Measurements from ENCODE around the gene CTSF. TPM values are rescaled to one million over a fixed set of nuclear protein-coding genes. Genes with fewer than 3 reads are reported as not detected.
A peak's percentile ranks its signal among the peaks of the same experiment; 100 is the strongest.

Gene CTSF
- total and polyA plus RNA-seq, 2 of the 8 experiments (the other 6 are each of a cell fraction or from before 2014, with no cell fraction given): 0.58 to 2.3 TPM

- TF ChIP-seq CHD7 (IDR thresholded peaks at IDR 0.05; ENCODE audit: insufficient replicate concordance, low read length): no peak
- TF ChIP-seq TEAD4 (IDR thresholded peaks at IDR 0.05; ENCODE audit: low read depth, low read length): 0 out of 2 replicates have a peak, but pooled peaks have one; percentile 8
- no peak for TF ChIP-seq GABPA (IDR thresholded peaks at IDR 0.05; ENCODE audit: borderline replicate concordance, insufficient read depth, low read length)
- TF ChIP-seq TBP (IDR thresholded peaks at IDR 0.05; ENCODE audit: low read depth, low read length): peak; percentile 37; the same call in 1 of the 2 replicates
- no peak for TF ChIP-seq CBX8 (IDR thresholded peaks at IDR 0.05; ENCODE audit: borderline replicate concordance, low read depth, low read length)
- TF ChIP-seq SP2 (IDR thresholded peaks at IDR 0.05; ENCODE audit: low read length): no peak
- no peak for TF ChIP-seq RXRA (IDR thresholded peaks at IDR 0.05; ENCODE audit: insufficient read depth, low read depth, low read length)
- no peak for TF ChIP-seq GTF2F1 (IDR thresholded peaks at IDR 0.05; ENCODE audit: borderline replicate concordance, low read depth, low read length)
- no peak for TF ChIP-seq TAF7 (optimal IDR thresholded peaks at IDR 0.05; ENCODE audit: borderline replicate concordance, low read depth, low read length)
- peak; percentile 68; the same call in 1 of the 2 replicates for TF ChIP-seq RBBP5 (IDR thresholded peaks at IDR 0.05; ENCODE audit: borderline replicate concordance, low read depth, low read length)
- 0 out of 2 replicates have a peak, but pooled peaks have one; percentile 48 for TF ChIP-seq SP4 (IDR thresholded peaks at IDR 0.05; ENCODE audit: low read length)
These were observed 21.9 kb downstream of the CTSF start, which contains the start of gene ACTN3 (continued) for GRCh38 chr11:66546368-66546965.

Data from H1 (cell line).